GM12878 (cell line): Measurements from ENCODE around the gene FBXL17. TPM values are rescaled to one million over a fixed set of nuclear protein-coding genes. Genes with fewer than 3 reads are reported as not detected.

ENCODE experiments used
- ATAC-seq: fragments of 200-7000 bp; cut with Tn5 transposase; 3 replicates; pipeline ENCODE4 v1.9.1; 2020; ENCODE audit warnings: mild to moderate bottlenecking, moderate library complexity
- BruUV-seq: library from RNA; stranded (reverse); fragments of 400-500 nt; replicated peaks from 2 replicates; lab custom pipeline; 2021; lab: Mats Ljungman, UMichigan
- CTCF ChIA-PET: fragments of 300-600 bp; sonication (Branson Sonifier 250); formaldehyde crosslinking; extraction: SDS; loops from one replicate; lab custom pipeline; 2021; ENCODE audit warnings: inconsistent platforms; lab: Yijun Ruan, JAX
- POLR2A ChIA-PET: fragments of 350-600 bp; formaldehyde crosslinking; extraction: SDS; loops from one replicate; lab custom pipeline; 2021; ENCODE audit warnings: inconsistent platforms; lab: Charles Lee
- RAD21 ChIA-PET: fragments of 300-600 bp; sonication (Branson Sonifier 250); formaldehyde crosslinking; loops from one replicate; lab custom pipeline; 2023; ENCODE audit warnings: antibody characterized with exemption; ENCODE audit not compliant: unreplicated experiment; lab: Charles Lee
- SMC1A ChIA-PET: fragments of 300-600 bp; sonication (Branson Sonifier 250); formaldehyde crosslinking; loops from one replicate; lab custom pipeline; 2023; ENCODE audit not compliant: unreplicated experiment, uncharacterized antibody; lab: Charles Lee
- DNase-seq: peaks from one replicate; pipeline ENCODE4 v3.0.0-alpha.2; 2011; ENCODE audit warnings: low read depth, low spot score
- FAIRE-seq: peaks from 3 replicates; lab custom pipeline; 2011; peaks lifted over from hg19 to GRCh38; lab: Jason Lieb, UNC
- H2AFZ ChIP-seq: 2 replicates; pipeline ENCODE4 v1.6.0; 2011; ENCODE audit warnings: low read depth, low read length, control low read depth; ENCODE audit not compliant: control insufficient read depth
- H3K27ac ChIP-seq: 2 replicates; pipeline ENCODE4 v1.5.1; 2011; ENCODE audit warnings: control low read depth; ENCODE audit not compliant: control insufficient read depth, insufficient read depth
- H3K27me3 ChIP-seq, 2 experiments: replicated peaks in 1 of 2; 2 replicates each; pipeline versions ENCODE4 v1.6.0 to v1.6.1; 2011; ENCODE audit warnings: low read length in 1 of 2; ENCODE audit not compliant: control insufficient read depth in 2 of 2, insufficient read depth in 2 of 2
- H3K36me3 ChIP-seq, 2 experiments: 2 replicates each; pipeline ENCODE4 v1.5.1; 2011; ENCODE audit warnings: low read length in 1 of 2; ENCODE audit not compliant: control insufficient read depth in 2 of 2, insufficient read depth in 2 of 2
- H3K4me1 ChIP-seq: 2 replicates; pipeline ENCODE4 v1.6.1; 2011; ENCODE audit warnings: mild to moderate bottlenecking, low read length, moderate library complexity, mixed read lengths; ENCODE audit not compliant: control insufficient read depth, insufficient read depth
- H3K4me2 ChIP-seq: 2 replicates; pipeline ENCODE4 v1.6.0; 2011; ENCODE audit warnings: control low read depth; ENCODE audit not compliant: control insufficient read depth, insufficient read depth
- H3K4me3 ChIP-seq: fragments of 200-600 bp; sonication (generic); 2 replicates; pipeline ENCODE4 v1.5.1; 2016
- H3K79me2 ChIP-seq: 2 replicates; pipeline ENCODE4 v1.6.0; 2011; ENCODE audit warnings: low read length; ENCODE audit not compliant: control insufficient read depth, insufficient read depth
- H3K9ac ChIP-seq: 2 replicates; pipeline ENCODE4 v1.8.0; 2011; ENCODE audit warnings: low read length, control low read depth, mixed read lengths; ENCODE audit not compliant: control insufficient read depth, insufficient read depth
- H3K9me3 ChIP-seq: replicated peaks from 3 replicates; pipeline ENCODE4 v1.5.1; 2011; ENCODE audit warnings: mild to moderate bottlenecking, low read length; ENCODE audit not compliant: control insufficient read depth, insufficient read depth
- H4K20me1 ChIP-seq: 2 replicates; pipeline ENCODE4 v1.6.0; 2011; ENCODE audit not compliant: control insufficient read depth, insufficient read depth
- BHLHE40 ChIP-seq, 2 experiments: fragments of 450-650 bp in 1 of 2; IDR thresholded peaks; 2 replicates each; pipeline ENCODE4 v1.6.1; 2011 to 2017; ENCODE audit warnings: low read depth in 2 of 2, borderline replicate concordance in 1 of 2, improper control_type of control experiment in 1 of 2, low read length in 1 of 2, mild to moderate bottlenecking in 1 of 2
- CBX3 ChIP-seq: fragments of 200-600 bp; sonication (generic); IDR thresholded peaks from 2 replicates; pipeline ENCODE4 v1.6.1; 2016; ENCODE audit warnings: low read depth, borderline replicate concordance
- CBX5 ChIP-seq: sonication (generic); IDR thresholded peaks from 2 replicates; pipeline ENCODE4 v1.6.1; 2016; ENCODE audit warnings: low read depth, moderate library complexity, mild to moderate bottlenecking, inconsistent platforms
- CREB1 ChIP-seq: IDR thresholded peaks from 2 replicates; pipeline ENCODE4 v1.6.1; 2012; ENCODE audit warnings: low read depth, mild to moderate bottlenecking, inconsistent platforms
- MTA3 ChIP-seq: IDR thresholded peaks from 2 replicates; pipeline ENCODE4 v1.6.1; 2012; ENCODE audit warnings: low read length, inconsistent platforms, borderline replicate concordance
- PAX8 ChIP-seq: fragments of 450-650 bp; IDR thresholded peaks from 2 replicates; pipeline ENCODE4 v1.6.1; 2017; ENCODE audit warnings: mild to moderate bottlenecking, moderate library complexity
- POLR2A ChIP-seq: IDR thresholded peaks from 2 replicates; pipeline ENCODE4 v1.6.1; 2011; ENCODE audit warnings: low read depth, mild to moderate bottlenecking, low read length
- RUNX3 ChIP-seq: IDR thresholded peaks from 2 replicates; pipeline ENCODE4 v1.6.1; 2012; ENCODE audit warnings: low read length, inconsistent platforms
- SREBF1 ChIP-seq: IDR thresholded peaks from 2 replicates; pipeline ENCODE4 v1.6.1; 2012; ENCODE audit warnings: mild to moderate bottlenecking, low read length
- SUPT20H ChIP-seq: IDR thresholded peaks from 2 replicates; pipeline ENCODE4 v1.6.1; 2011; ENCODE audit warnings: low read depth, mild to moderate bottlenecking, low read length, moderate library complexity, borderline replicate concordance; ENCODE audit not compliant: control insufficient read depth
- ZNF217 ChIP-seq: fragments of 450-650 bp; IDR thresholded peaks from 2 replicates; pipeline ENCODE4 v1.6.1; 2017; ENCODE audit warnings: antibody characterized with exemption, mild to moderate bottlenecking
- ZNF24 ChIP-seq: fragments of 450-650 bp; IDR thresholded peaks from 2 replicates; pipeline ENCODE4 v1.6.1; 2017; ENCODE audit warnings: antibody characterized with exemption, mild to moderate bottlenecking
- WGBS: methylation state at CpG from one replicate; pipeline ENCODE4 v1.1.6; 2016; ENCODE audit warnings: low lambda C conversion rate; ENCODE audit not compliant: insufficient replicate concordance, insufficient coverage; ENCODE audit errors: missing lambda C conversion rate; 5-methylcytosine and 5-hydroxymethylcytosine counted together
- in situ Hi-C: fragments of 300-500 bp; cut with MboI; formaldehyde crosslinking; loops from 9 replicates; pipeline ENCODE4 v1.14.3; 2018; ENCODE audit warnings: mixed read lengths
- intact Hi-C: fragments of 100-400 bp; cut with micrococcal nuclease; formaldehyde crosslinking; loops from one replicate; pipeline ENCODE4 v1.14.2; 2022; ENCODE audit not compliant: unreplicated experiment
- polyA plus RNA-seq, 11 experiments: library from polyadenylated mRNA; depleted of rRNA in 4 of 11; unstranded in 6 of 11; stranded (reverse) in 5 of 11; fragments of >200 nt; fragmentation: Nextera tagmentation in 4 of 11; fragmentation: Illumina TruSeq in 1 of 11; extraction: Ambion mirVana in 4 of 11; extraction: Trizol in 1 of 11; gene quantifications; 1 replicate in 1 of 11; 2 replicates in 10 of 11; pipeline versions ENCODE4 v1.2.1 to v1.2.3, GENCODE V29; 2011 to 2016; ENCODE audit warnings: inconsistent platforms in 2 of 11, missing spikeins in 2 of 11, low read depth in 1 of 11
- total RNA-seq, 4 experiments: library from RNA; depleted of rRNA in 3 of 4; stranded (reverse); fragments of >200 nt in 3 of 4; fragmentation: Illumina TruSeq in 1 of 4; extraction: Trizol in 1 of 4; gene quantifications; 2 replicates each; pipeline versions ENCODE4 v1.2.1 to v1.2.3, GENCODE V29; 2013 to 2021
- TF ChIP-seq, protein P1 (sequence below): IDR thresholded peaks from 2 replicates; pipeline ENCODE4 v1.6.1; 2011; ENCODE audit warnings: low read depth, low read length, improper control_type of control experiment, borderline replicate concordance

The FBXL17 gene
- total and polyA plus RNA-seq, 10 of the 15 experiments (the other 5 are each of a cell fraction or from before 2014, with no cell fraction given), result 0.88 to 9.0 (median 4.4) TPM

DNA sequence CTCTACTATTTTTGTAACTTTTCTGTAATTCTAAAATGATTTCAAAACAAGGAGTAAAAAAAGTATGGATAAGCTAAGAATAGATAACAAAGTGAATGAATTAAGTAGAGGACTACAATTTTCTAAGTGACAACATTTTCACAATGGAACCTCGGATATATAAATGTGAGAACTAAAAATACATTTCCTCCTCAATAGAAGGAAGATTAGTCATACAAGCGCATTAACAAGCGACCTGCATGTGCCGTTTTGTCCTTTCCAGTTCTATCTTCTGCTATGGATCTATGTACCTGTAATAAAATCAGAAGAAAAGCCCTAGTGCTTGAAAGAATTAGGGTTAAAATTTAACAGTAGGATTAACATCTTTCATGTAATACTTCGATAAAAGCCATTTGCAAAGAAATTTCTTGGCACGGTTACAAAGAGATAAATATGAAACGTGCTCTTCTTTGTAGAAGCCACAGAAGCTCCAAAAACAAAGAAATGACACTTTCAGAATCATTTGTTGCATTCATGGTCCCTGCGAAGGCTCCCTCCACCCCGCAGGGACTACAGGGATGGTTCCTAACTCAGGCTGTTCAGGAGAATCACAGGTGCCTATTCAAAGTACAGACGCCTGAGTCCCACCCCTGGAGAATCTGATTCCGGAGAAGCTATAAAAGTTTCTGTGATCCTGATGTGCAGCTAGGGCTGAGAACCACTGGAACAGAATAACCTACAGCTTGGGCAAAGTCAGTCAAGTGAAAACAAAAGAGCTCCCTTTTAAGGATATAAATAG, 494.5 kb downstream of the FBXL17 start:
- Histone ChIP-seq H3K79me2 (no peaks in the 10 kb centered on the region), H3K36me3 (no peaks in the 10 kb centered on the region), H3K9me3 (no peaks in the 10 kb centered on the region), H2AFZ (peak overlapping the region; percentile 63), H3K9ac (no peak overlapping the region), H3K4me3 (peak overlapping the region; percentile 26; the same call in 1 of the 2 replicates), H4K20me1 (no peaks in the 10 kb centered on the region), H3K27me3 (no peaks in the 10 kb centered on the region), H3K27ac (peak overlapping the region; percentile 14; the same call in 1 of the 2 replicates), H3K4me1 (peaks cover 4% of the 10 kb centered on the region; the same call in 1 of the 2 replicates), H3K4me2 (peak overlapping the region; percentile 76)
- ChIA-PET SMC1A (interaction anchor here (1.1 to 1.7 kb wide), 7 partner anchors 13 to 119 kb away, joined by 3 to 5 read pairs (median 3); no protein-coding TSS in a partner anchor), RAD21 (interaction anchor here (1.0 to 1.1 kb wide), 2 partner anchors 16 to 75 kb away, joined by 3 to 4 read pairs; no protein-coding TSS in a partner anchor), CTCF (interaction anchor here (1.2 to 1.6 kb wide), 6 partner anchors 13 to 213 kb away, joined by 3 to 5 read pairs (median 3); no protein-coding TSS in a partner anchor), POLR2A (interaction anchor here (1.0 kb wide), 1 partner anchor 8 kb away, joined by 3 read pairs; no protein-coding TSS in a partner anchor)
- no peak for DNase-seq
- in situ Hi-C loops (no loop called here), intact Hi-C loops (no loop called here)
- peak; percentile 29 to 30; a peak in 1 of 4 replicates for TF ChIP-seq BHLHE40 (IDR thresholded peaks at IDR 0.05; ENCODE audit: borderline replicate concordance in 1 of 2, low read depth in 2 of 2, low read length in 1 of 2)
- no peak for TF ChIP-seq PAX8
- BruUV-seq, result no TSS peak
- WGBS, result 60% methylated on average over 11 of the region's 11 CpGs
- FAIRE-seq, result peak; percentile 7
- ATAC-seq, result peak; percentile 66

DNA sequence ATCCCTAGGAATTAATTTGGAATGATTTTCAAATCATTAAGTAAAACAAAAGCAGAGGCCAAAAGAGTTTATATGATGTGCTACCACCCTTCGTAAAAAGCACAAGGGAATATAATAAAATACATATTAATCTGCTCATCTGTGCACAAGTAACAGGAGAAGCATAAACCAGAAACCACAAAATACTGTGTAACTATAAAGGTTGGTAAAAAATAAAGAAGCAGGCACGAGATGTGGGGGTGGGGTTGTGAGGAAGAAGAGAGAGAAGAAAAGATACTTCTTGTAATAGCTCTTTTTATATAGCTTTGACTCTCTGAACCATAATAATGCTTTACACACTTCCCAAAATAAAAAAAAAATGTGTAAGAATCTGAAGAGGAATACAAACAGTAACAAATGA, 496.3 kb downstream of the FBXL17 start:
- DNase-seq (no peak), FAIRE-seq (no peak), ATAC-seq (no peak)
- intact Hi-C loops, result no loop called here
- Histone ChIP-seq H3K27me3 (no peaks in the 10 kb centered on the region), H3K4me1 (peaks cover 4% of the 10 kb centered on the region; the same call in 1 of the 2 replicates), H3K4me3 (no peak overlapping the region), H3K27ac (no peak overlapping the region), H3K4me2 (no peak overlapping the region), H3K9me3 (no peaks in the 10 kb centered on the region), H4K20me1 (no peaks in the 10 kb centered on the region), H3K36me3 (no peaks in the 10 kb centered on the region), H3K79me2 (no peaks in the 10 kb centered on the region), H2AFZ (no peak overlapping the region), H3K9ac (no peak overlapping the region)
- ChIA-PET SMC1A (interaction anchor here (1.3 to 1.5 kb wide), 3 partner anchors 9 to 27 kb away, joined by 3 to 6 read pairs (median 5); no protein-coding TSS in a partner anchor), CTCF (interaction anchor here (1.0 to 1.5 kb wide), 4 partner anchors 16 to 68 kb away, joined by 3 read pairs; no protein-coding TSS in a partner anchor), RAD21 (no interaction called here), POLR2A (no interaction called here)
- in situ Hi-C loops, result no loop called here
- BruUV-seq, result no TSS peak
- WGBS, result 50% methylated on average over 2 of the region's 2 CpGs
- no peak for TF ChIP-seq POLR2A
- TF ChIP-seq MTA3, result no peak
- TF ChIP-seq SREBF1, result no peak
- TF ChIP-seq ZNF217, result no peak
- TF ChIP-seq SUPT20H, result no peak
- no peak for TF ChIP-seq ZNF24
- TF ChIP-seq, protein P1, sequence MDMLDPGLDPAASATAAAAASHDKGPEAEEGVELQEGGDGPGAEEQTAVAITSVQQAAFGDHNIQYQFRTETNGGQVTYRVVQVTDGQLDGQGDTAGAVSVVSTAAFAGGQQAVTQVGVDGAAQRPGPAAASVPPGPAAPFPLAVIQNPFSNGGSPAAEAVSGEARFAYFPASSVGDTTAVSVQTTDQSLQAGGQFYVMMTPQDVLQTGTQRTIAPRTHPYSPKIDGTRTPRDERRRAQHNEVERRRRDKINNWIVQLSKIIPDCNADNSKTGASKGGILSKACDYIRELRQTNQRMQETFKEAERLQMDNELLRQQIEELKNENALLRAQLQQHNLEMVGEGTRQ, result no peak
- no peak for TF ChIP-seq CREB1
- TF ChIP-seq CBX3, result no peak
- TF ChIP-seq CBX5, result no peak
- TF ChIP-seq RUNX3, result no peak
